Skeletal muscle satellite cell (primary cell): ENCODE results near the gene DEDD2.

Experiments used
- H3K27me3 ChIP-seq: 2 replicates; pipeline ENCODE4 v1.7.0; 2013; ENCODE audit warnings: low read length; ENCODE audit not compliant: control insufficient read depth, insufficient read depth
- H3K36me3 ChIP-seq: 2 replicates; pipeline ENCODE4 v1.7.0; 2013; ENCODE audit warnings: mild to moderate bottlenecking, control low read depth, low read length; ENCODE audit not compliant: insufficient read depth
- H3K4me1 ChIP-seq: 2 replicates; pipeline ENCODE4 v1.7.0; 2013; ENCODE audit warnings: low read length; ENCODE audit not compliant: control insufficient read depth, insufficient read depth
- H3K4me2 ChIP-seq: 2 replicates; pipeline ENCODE4 v1.7.0; 2013; ENCODE audit warnings: mild to moderate bottlenecking, low read length
- H3K4me3 ChIP-seq: 2 replicates; pipeline ENCODE4 v1.7.0; 2013; ENCODE audit warnings: low read length
- H3K9ac ChIP-seq: 2 replicates; pipeline ENCODE4 v1.7.0; 2013; ENCODE audit warnings: mild to moderate bottlenecking, low read depth, low read length, moderate library complexity
- H3K9me3 ChIP-seq: replicated peaks from 2 replicates; pipeline ENCODE4 v1.7.0; 2013; ENCODE audit warnings: mild to moderate bottlenecking, control low read depth, low read length

The DEDD2 gene

DNA sequence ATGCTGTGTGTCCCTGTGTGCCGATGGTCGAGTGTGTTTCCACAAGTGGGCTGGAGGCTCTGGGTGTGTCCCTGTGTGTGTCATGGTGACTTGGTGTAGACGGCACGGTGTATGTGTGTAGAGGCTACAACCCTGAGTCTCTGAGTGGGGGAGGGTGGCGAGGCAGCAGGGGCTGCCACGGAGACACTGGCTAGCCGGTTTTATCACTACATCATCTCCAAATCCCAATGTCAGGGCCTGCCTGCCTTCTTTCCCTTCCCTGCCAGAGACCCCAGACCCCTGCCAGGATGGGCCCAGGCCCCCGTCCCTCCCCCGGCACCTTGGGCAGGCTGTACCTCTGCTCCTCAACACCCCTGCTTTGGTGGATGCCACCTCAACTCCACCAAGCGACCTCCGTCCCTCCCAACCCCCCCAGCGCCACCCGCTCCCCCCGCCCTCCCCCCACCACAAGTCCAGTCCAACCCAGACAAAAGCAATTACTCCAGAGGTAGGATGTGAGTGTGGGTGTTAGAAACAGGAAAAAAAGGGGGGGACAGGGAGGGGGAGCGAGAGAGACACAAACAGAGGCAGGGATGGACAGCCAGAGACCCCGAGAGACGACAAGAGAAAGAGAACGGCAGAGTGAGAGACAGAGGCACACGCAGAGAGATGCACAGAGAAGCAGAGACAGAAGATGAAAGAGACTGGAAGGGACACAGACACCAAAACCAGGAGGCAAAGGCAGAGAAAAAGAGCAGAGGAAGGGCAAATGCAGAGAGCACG is 63.6 kb downstream of the DEDD2 start:
- Histone ChIP-seq H3K4me3 (no peak overlapping the region), H3K27me3 (peaks cover 86% of the 10 kb centered on the region)

GRCh38 chr19:42152910-42153671 is 64.4 kb downstream of the DEDD2 start:
- Histone ChIP-seq H3K27me3 (peaks cover 86% of the 10 kb centered on the region), H3K9ac (no peak overlapping the region), H3K4me1 (no peaks in the 10 kb centered on the region), H3K4me2 (no peak overlapping the region), H3K4me3 (no peak overlapping the region), H3K36me3 (no peaks in the 10 kb centered on the region), H3K9me3 (no peaks in the 10 kb centered on the region)

More for the DNA sequence above, 63.6 kb downstream of the DEDD2 start:
- Histone ChIP-seq H3K9ac (no peak overlapping the region), H3K4me2 (no peak overlapping the region), H3K9me3 (no peaks in the 10 kb centered on the region), H3K36me3 (no peaks in the 10 kb centered on the region), H3K4me1 (no peaks in the 10 kb centered on the region)

DNA sequence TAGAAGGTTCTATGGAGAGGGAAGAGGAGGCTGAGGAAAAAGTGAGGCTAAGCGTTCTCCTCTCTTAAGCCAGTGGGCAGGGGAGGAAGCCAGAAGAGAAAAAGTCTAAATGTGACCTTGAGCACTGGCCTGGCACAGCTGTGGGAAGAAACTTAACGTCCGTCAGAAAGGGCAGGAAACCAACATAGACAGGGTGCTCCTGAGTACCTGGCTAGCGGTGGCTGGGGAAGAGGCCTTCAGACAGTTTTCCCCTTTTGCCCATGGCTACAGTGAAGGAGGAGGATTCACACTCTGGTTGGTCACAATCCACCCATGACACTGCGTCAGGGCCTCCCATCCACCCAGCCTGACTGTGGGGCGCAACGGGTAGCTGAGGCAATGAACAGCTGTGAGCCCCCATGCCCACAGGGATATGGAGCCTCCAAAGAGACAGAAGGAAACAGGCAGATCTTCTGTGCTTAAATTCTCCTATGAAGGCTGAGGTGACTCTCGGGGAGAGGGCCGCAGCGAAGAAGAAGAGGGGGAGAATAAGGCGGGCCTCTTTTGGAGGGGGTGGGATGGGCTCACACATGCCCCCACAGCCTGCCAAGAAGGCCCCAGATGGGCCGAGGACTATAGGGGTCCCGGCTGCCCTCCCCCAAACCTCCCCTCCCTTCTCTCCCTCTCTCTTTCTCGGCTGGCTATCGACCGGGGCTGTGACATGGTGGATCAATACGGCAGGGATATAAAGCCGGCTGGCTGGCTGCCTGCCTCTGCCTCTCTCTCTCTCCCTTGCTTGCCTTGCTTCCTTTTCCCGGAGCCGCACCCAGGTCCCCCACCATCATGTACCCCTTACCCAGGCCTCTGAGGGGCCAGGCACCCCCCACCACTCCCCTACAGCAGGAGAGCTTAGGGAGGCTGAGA is 65.4 kb downstream of the DEDD2 start:
- Histone ChIP-seq H3K36me3 (no peaks in the 10 kb centered on the region), H3K4me2 (no peak overlapping the region), H3K4me3 (no peak overlapping the region), H3K9me3 (no peaks in the 10 kb centered on the region), H3K27me3 (peaks cover 89% of the 10 kb centered on the region), H3K4me1 (no peaks in the 10 kb centered on the region), H3K9ac (no peak overlapping the region)

GRCh38 chr19:42150911-42151361 is 66.5 kb downstream of the DEDD2 start:
- no peaks in the 10 kb centered on the region for H3K9me3 ChIP-seq
- H3K4me1 ChIP-seq: no peaks in the 10 kb centered on the region
- no peak overlapping the region for H3K4me2 ChIP-seq
- H3K27me3 ChIP-seq: peaks cover 90% of the 10 kb centered on the region
- no peak overlapping the region for H3K4me3 ChIP-seq
- H3K36me3 ChIP-seq: no peaks in the 10 kb centered on the region
- H3K9ac ChIP-seq: no peak overlapping the region

- Histone ChIP-seq H3K4me1 (no peaks in the 10 kb centered on the region), H3K4me3 (no peak overlapping the region), H3K36me3 (no peaks in the 10 kb centered on the region), H3K4me2 (no peak overlapping the region), H3K27me3 (peaks cover 87% of the 10 kb centered on the region), H3K9me3 (no peaks in the 10 kb centered on the region), H3K9ac (no peak overlapping the region)
Observed at GRCh38 chr19:42150364-42150763, 67.1 kb downstream of the DEDD2 start.

DNA sequence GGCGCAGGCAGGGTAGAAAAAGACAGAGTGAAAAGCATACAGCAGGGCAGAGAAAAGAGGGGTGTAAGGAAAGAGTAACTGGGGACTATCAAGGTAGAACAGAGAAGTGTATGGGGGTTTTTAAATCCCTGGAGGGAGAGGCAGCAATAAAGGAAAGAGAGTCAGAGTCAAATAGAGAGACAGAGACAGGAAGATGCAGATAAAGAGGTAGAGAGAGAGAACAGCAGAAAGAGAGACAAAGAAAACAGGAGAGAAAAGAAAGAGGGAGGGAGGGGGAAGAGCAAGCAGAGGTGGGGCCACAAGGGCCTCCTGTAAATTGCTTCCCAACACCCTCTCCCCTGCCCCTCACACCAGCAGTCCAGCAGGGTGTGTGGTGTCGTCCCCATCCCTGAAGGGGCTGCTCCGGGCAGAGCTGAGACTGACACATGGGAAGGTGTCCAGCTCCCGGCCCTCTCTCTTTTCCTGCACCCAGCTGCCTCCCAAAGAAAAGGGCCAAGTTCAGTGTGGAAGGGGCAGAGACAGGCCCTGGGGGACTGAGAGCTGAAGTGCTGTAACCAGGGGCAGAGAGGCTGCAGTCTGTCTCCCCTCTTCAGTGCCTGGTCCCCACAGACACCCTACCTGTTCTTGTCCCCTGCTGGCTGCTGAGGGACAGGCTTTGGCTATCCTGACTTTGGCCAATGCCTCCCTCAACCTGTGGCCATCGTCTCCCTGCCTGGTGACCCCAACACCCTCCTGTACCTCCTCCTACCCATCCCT is 67.9 kb downstream of the DEDD2 start:
- H3K9me3 ChIP-seq: no peaks in the 10 kb centered on the region
- no peaks in the 10 kb centered on the region for H3K4me1 ChIP-seq
- no peak overlapping the region for H3K9ac ChIP-seq
- H3K27me3 ChIP-seq: peaks cover 84% of the 10 kb centered on the region
- H3K4me3 ChIP-seq: no peak overlapping the region
- no peaks in the 10 kb centered on the region for H3K36me3 ChIP-seq
- H3K4me2 ChIP-seq: no peak overlapping the region
